GM12864 (cell line): ENCODE results near the gene INO80C.
"Not testable (repeated sequence)": the region's sequence is repeated elsewhere in the genome, so short reads cannot be mapped to it uniquely, and the experiment has no call there.

Experiments used
- DNase-seq: peaks from one replicate; pipeline ENCODE4 v3.0.0-alpha.2; 2011; ENCODE audit warnings: low read depth
- H3K4me3 ChIP-seq: 2 replicates; pipeline ENCODE4 v1.5.1; 2011; ENCODE audit warnings: mild to moderate bottlenecking, low read depth, low read length, control low read depth
- TF ChIP-seq, protein P1 (sequence below): IDR thresholded peaks from 2 replicates; pipeline ENCODE4 v1.5.1; 2011; ENCODE audit warnings: low read depth, mild to moderate bottlenecking, moderate library complexity, low read length, control low read depth, inconsistent platforms; ENCODE audit errors: missing control alignments

The INO80C gene

GRCh38 chr18:35458677-35459441 is 38.9 kb downstream of the INO80C start:
- no peak for DNase-seq
- no peak overlapping the region for H3K4me3 ChIP-seq
- TF ChIP-seq, protein P1, sequence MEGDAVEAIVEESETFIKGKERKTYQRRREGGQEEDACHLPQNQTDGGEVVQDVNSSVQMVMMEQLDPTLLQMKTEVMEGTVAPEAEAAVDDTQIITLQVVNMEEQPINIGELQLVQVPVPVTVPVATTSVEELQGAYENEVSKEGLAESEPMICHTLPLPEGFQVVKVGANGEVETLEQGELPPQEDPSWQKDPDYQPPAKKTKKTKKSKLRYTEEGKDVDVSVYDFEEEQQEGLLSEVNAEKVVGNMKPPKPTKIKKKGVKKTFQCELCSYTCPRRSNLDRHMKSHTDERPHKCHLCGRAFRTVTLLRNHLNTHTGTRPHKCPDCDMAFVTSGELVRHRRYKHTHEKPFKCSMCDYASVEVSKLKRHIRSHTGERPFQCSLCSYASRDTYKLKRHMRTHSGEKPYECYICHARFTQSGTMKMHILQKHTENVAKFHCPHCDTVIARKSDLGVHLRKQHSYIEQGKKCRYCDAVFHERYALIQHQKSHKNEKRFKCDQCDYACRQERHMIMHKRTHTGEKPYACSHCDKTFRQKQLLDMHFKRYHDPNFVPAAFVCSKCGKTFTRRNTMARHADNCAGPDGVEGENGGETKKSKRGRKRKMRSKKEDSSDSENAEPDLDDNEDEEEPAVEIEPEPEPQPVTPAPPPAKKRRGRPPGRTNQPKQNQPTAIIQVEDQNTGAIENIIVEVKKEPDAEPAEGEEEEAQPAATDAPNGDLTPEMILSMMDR = no peak

DNA sequence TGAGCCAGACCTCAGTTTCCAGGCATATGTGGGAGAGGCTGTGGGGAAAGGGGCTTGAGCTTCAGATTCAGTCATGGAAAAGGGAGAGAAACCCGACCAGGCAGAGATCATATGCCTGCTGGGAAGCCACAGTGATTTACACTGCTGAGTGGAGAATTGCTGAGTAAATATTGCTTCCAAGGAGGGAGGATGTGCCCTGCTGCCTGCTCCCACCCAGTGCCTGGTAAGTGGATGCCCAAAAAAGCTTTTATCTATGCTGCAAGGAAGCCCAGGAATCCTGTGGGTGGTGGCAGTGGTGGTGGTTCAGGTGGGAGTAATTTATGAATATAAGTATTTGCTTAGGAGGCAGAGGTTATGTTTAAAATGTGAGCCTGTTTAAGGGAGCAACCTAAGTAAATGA is 39.5 kb downstream of the INO80C start:
- no peak for DNase-seq
- TF ChIP-seq, protein P1 = no peak
- no peak overlapping the region for H3K4me3 ChIP-seq

- DNase-seq = no peak
- no peak overlapping the region for H3K4me3 ChIP-seq
- TF ChIP-seq, protein P1 = no peak
Measured at GRCh38 chr18:35457140-35457704, 40.5 kb downstream of the INO80C start.

GRCh38 chr18:35455926-35456763 is 41.6 kb downstream of the INO80C start:
- H3K4me3 ChIP-seq = no peak overlapping the region
- TF ChIP-seq, protein P1 = no peak
- no peak for DNase-seq

DNA sequence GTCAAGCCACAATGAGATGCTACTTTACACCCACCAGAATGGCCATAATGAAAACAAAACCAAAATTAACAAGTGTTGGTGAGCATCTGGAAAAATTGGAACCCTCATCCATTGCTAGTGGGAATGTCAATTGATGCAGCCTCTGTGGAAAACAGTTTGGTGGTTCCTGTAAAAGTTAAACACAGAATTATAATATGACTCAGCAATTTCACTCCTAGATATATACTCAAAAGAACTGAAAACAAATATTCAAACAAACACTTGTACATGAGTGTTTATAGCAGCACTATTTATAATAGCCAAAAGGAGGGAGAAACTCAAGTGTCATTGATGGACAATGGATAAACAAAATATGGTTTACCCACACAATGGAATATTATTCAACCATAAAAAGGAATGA is 43.0 kb downstream of the INO80C start:
- DNase-seq = no peak
- no peak overlapping the region for H3K4me3 ChIP-seq
- TF ChIP-seq, protein P1 = no peak

DNA sequence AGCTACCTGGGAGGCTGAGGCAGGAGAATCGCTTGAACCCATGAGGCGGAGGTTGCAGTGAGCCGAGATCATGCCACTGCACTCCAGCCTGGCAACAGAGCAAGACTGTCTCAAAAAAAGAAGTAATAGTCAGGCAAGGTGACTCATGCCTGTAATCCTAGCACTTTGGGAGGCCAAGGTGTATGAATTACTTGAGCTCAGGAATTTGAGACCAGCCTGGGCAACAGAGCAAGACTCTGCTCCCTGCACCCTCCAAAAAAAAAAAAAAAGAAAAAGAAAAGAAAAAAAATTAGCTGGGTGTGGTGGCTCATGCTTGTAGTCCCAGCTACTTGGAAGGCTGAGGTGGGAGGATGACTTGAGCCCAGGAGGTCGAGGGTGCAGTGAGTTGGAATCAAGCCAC is 44.7 kb downstream of the INO80C start:
- H3K4me3 ChIP-seq, DNase-seq: not testable (repeated sequence)

- DNase-seq = no peak
- H3K4me3 ChIP-seq = no peak overlapping the region
- TF ChIP-seq, protein P1 = no peak
Measured at GRCh38 chr18:35451916-35452315, 45.8 kb downstream of the INO80C start.
